ENCODE data around the gene COIL. TPM values are rescaled to one million over a fixed set of nuclear protein-coding genes. Genes with fewer than 3 reads are reported as not detected.

The COIL gene
- total RNA-seq, 4 donors from 2014 or later, result 6.3 to 9.7 (median 9.0) TPM

- H3K36me3 ChIP-seq, result peaks cover 0 to 91% of the 10 kb centered on the region in 2 donors
- no peak overlapping the region for H3K27ac ChIP-seq
- DNase-seq, result no peak
- no peaks in the 10 kb centered on the region for H3K27me3 ChIP-seq
- no peaks in the 10 kb centered on the region for H3K9me3 ChIP-seq
- ATAC-seq, result no peak
- intact Hi-C loops (cut with DNase I; ENCODE audit: low total_unique reads), result no loop called here
- TF ChIP-seq CTCF (IDR thresholded peaks at IDR 0.05 in 4 of 5, conservative IDR thresholded peaks at IDR 0.05 in 1 of 5) (no peak), POLR2A (IDR thresholded peaks at IDR 0.05) (no peak)
- H3K4me1 ChIP-seq, result peaks cover 0 to 5% of the 10 kb centered on the region in 2 donors
- no peak overlapping the region for H3K4me3 ChIP-seq
- in situ Hi-C loops (cut with MboI; ENCODE audit: low sequenced_read_pairs in 4 of 4), result no loop called here
Measured at GRCh38 chr17:56896968-56897359, 63.9 kb downstream of the COIL start.

- H3K4me3 ChIP-seq, result no peak overlapping the region
- ATAC-seq (no peak), DNase-seq (no peak)
- intact Hi-C loops (cut with DNase I; ENCODE audit: low total_unique reads), result no loop called here
- no peaks in the 10 kb centered on the region for H3K27me3 ChIP-seq
- no peaks in the 10 kb centered on the region for H3K9me3 ChIP-seq
- H3K36me3 ChIP-seq, result peaks cover 0 to 91% of the 10 kb centered on the region in 2 donors
- in situ Hi-C loops (cut with MboI; ENCODE audit: low sequenced_read_pairs in 4 of 4), result no loop called here
- TF ChIP-seq CTCF (IDR thresholded peaks at IDR 0.05 in 4 of 5, conservative IDR thresholded peaks at IDR 0.05 in 1 of 5) (no peak), POLR2A (IDR thresholded peaks at IDR 0.05) (no peak)
- H3K4me1 ChIP-seq, result peaks cover 0 to under 1% of the 10 kb centered on the region in 2 donors
- H3K27ac ChIP-seq, result no peak overlapping the region
Measured at GRCh38 chr17:56896217-56896967, 64.5 kb downstream of the COIL start.

- ATAC-seq (no peak), DNase-seq (no peak)
- peaks cover 0 to 91% of the 10 kb centered on the region in 2 donors for H3K36me3 ChIP-seq
- H3K4me1 ChIP-seq, result no peaks in the 10 kb centered on the region
- TF ChIP-seq POLR2A (IDR thresholded peaks at IDR 0.05) (no peak), CTCF (IDR thresholded peaks at IDR 0.05 in 4 of 5, conservative IDR thresholded peaks at IDR 0.05 in 1 of 5) (no peak)
- no peaks in the 10 kb centered on the region for H3K9me3 ChIP-seq
- no peaks in the 10 kb centered on the region for H3K27me3 ChIP-seq
- in situ Hi-C loops (cut with MboI; ENCODE audit: low sequenced_read_pairs in 4 of 4) (no loop called here), intact Hi-C loops (cut with DNase I; ENCODE audit: low total_unique reads) (no loop called here)
- no peak overlapping the region for H3K4me3 ChIP-seq
- no peak overlapping the region for H3K27ac ChIP-seq
Measured at GRCh38 chr17:56894859-56895455, 65.9 kb downstream of the COIL start.

- peaks cover 0 to 88% of the 10 kb centered on the region in 2 donors for H3K36me3 ChIP-seq
- H3K9me3 ChIP-seq, result no peaks in the 10 kb centered on the region
- ATAC-seq, result no peak
- in situ Hi-C loops (cut with MboI; ENCODE audit: low sequenced_read_pairs in 4 of 4), result no loop called here
- no peaks in the 10 kb centered on the region for H3K27me3 ChIP-seq
- no peak for DNase-seq
- H3K4me1 ChIP-seq, result no peaks in the 10 kb centered on the region
- no peak overlapping the region for H3K4me3 ChIP-seq
- TF ChIP-seq POLR2A (IDR thresholded peaks at IDR 0.05), result no peak
- no peak for TF ChIP-seq CTCF (IDR thresholded peaks at IDR 0.05 in 4 of 5, conservative IDR thresholded peaks at IDR 0.05 in 1 of 5)
- H3K27ac ChIP-seq, result no peak overlapping the region
- intact Hi-C loops (cut with DNase I; ENCODE audit: low total_unique reads), result no loop called here
Measured at GRCh38 chr17:56893503-56893902, 67.3 kb downstream of the COIL start.

Measured in gastrocnemius medialis (tissue), 4 donors.